AG04449 (cell line): ENCODE measurements around the gene LCE1D.

ENCODE experiments used
- CTCF ChIA-PET: fragments of 350-600 bp; formaldehyde crosslinking; extraction: SDS; loops from one replicate; lab custom pipeline; 2021; ENCODE audit warnings: antibody characterized with exemption; lab: Yijun Ruan, JAX
- POLR2A ChIA-PET: fragments of 400-600, 350-600 bp; formaldehyde crosslinking; extraction: SDS; loops from one replicate; lab custom pipeline; 2020; ENCODE audit warnings: antibody characterized with exemption, inconsistent platforms; lab: Yijun Ruan, JAX
- DNase-seq: peaks from one replicate; pipeline ENCODE4 v3.0.0-alpha.2; 2010; ENCODE audit warnings: low read depth, low spot score
- H3K4me3 ChIP-seq: 2 replicates; pipeline ENCODE4 v1.5.1; 2011; ENCODE audit warnings: low read depth, mild to moderate bottlenecking, control low read depth, low read length
- TF ChIP-seq, protein P1 (sequence below): IDR thresholded peaks from one replicate; pipeline ENCODE4 v1.5.1; 2011; ENCODE audit warnings: mild to moderate bottlenecking, moderate library complexity, low read length, control low read depth, inconsistent platforms; ENCODE audit not compliant: insufficient read depth; ENCODE audit errors: missing control alignments

Gene LCE1D

DNA sequence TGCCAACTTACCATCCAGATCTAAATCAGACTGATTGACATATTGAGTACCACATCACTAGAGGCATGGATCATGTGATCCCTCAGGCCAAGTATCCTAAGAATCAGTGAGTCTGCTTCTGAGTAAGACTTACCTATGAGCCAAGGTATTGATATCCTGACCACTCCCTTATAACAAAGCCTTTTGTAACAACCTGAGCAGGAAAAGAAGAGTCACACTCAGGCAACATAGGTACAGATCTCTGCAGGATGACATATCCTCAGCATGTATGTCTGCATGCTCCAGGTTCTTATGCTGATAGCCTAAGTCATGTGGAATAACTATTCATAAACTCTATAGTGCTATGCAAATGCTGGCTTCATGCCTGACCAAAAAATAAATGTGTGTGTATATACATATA, 28.4 kb downstream of the LCE1D start:
- POLR2A ChIA-PET = interaction anchor here (0.6 kb wide), 1 partner anchor 221 kb away, joined by 3 read pairs; no protein-coding TSS in a partner anchor
- CTCF ChIA-PET = interaction anchor here (1.6 kb wide), 1 partner anchor 46 kb away, joined by 3 read pairs; no protein-coding TSS in a partner anchor
- TF ChIP-seq, protein P1, sequence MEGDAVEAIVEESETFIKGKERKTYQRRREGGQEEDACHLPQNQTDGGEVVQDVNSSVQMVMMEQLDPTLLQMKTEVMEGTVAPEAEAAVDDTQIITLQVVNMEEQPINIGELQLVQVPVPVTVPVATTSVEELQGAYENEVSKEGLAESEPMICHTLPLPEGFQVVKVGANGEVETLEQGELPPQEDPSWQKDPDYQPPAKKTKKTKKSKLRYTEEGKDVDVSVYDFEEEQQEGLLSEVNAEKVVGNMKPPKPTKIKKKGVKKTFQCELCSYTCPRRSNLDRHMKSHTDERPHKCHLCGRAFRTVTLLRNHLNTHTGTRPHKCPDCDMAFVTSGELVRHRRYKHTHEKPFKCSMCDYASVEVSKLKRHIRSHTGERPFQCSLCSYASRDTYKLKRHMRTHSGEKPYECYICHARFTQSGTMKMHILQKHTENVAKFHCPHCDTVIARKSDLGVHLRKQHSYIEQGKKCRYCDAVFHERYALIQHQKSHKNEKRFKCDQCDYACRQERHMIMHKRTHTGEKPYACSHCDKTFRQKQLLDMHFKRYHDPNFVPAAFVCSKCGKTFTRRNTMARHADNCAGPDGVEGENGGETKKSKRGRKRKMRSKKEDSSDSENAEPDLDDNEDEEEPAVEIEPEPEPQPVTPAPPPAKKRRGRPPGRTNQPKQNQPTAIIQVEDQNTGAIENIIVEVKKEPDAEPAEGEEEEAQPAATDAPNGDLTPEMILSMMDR = no peak

DNA sequence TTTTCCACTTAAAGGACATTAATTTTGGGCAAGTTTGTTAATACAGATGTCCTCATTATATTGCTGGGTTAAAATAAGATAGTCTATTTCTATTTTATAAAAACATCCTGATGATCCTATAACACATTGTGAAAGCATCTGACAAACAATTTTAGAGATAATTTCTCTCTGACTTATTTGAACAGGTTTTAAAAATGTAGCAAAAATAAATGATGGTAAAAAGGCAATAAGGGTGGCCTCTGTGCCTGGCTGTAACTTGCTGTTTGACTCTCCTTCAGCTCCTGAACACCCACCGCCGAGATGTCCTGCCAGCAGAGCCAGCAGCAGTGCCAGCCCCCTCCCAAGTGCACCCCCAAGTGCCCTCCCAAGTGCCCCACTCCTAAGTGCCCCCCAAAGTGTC, 30.7 kb downstream of the LCE1D start, which contains the start of gene LCE1A:
Gene LCE1A, plus strand, starts transcription at position 301 of the 400 bp plus-strand sequence. Its CDS starts 0 bp downstream, at position 301.
- TF ChIP-seq, protein P1 = no peak
- no peak for DNase-seq
- ChIA-PET POLR2A (no interaction called here), CTCF (no interaction called here)
- no peak within 1 kb of the TSS for H3K4me3 ChIP-seq

More for the DNA sequence above, 28.4 kb downstream of the LCE1D start:
- no peak for DNase-seq
- H3K4me3 ChIP-seq = no peak overlapping the region

DNA sequence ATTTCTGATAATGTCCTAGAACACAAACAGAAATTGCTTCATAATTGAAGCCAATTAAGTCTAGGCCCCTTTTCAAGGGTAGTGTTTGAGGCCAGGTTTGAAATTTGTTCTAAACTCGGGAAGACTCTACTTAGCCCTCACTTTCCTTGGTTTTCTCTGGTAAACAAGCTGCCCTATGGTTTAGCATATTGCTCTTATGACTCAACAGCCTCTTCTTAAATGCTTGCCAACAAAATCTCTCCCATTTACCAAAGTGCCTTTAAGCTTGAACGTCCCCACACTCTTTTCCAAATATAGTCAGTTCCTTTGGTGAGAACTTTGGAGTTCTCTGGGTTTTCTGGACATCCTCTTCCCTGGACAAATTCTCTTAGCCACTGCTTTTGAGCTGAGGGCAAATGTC, 40.3 kb downstream of the LCE1D start:
- ChIA-PET POLR2A (no interaction called here), CTCF (interaction anchor here (1.0 kb wide), 1 partner anchor 9 kb away, joined by 3 read pairs; no protein-coding TSS in a partner anchor)
- TF ChIP-seq, protein P1 = no peak
- no peak for DNase-seq
- no peak overlapping the region for H3K4me3 ChIP-seq

DNA sequence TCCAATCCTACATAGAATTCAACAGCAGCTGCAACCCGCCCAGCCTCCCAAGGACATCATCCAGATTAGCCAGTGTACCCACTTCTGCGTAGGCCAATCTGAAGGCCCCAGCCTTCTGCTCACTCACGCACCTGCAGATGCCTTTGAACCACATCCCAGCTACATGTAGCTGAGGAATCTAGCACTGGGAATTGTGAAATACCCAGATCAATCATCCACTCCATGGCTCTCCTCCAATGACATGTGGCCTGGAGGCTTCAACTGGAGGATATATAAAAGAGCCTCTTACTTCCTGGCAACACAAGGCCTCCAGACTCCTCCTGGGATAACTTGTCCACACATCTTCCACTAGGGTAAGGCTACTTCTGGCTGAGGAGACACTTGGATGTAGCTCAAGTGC, 46.0 kb downstream of the LCE1D start, which contains the start of gene LCE6A:
Gene LCE6A, plus strand, starts transcription at position 301 of the 400 bp plus-strand sequence. CDS start 665 bp downstream, outside the sequence.
- no peak within 1 kb of the TSS for H3K4me3 ChIP-seq
- ChIA-PET CTCF (no interaction called here), POLR2A (interaction anchor here (0.6 kb wide), 1 partner anchor 103 kb away, joined by 3 read pairs; no protein-coding TSS in a partner anchor)
- DNase-seq = no peak
- TF ChIP-seq, protein P1 = no peak
